CD4-positive, CD25-positive, alpha-beta regulatory T cell (primary cell): ENCODE results near the gene SAMD1. TPM values are rescaled to one million over a fixed set of nuclear protein-coding genes. Genes with fewer than 3 reads are reported as not detected.
"Not testable (repeated sequence)": the region's sequence is repeated elsewhere in the genome, so short reads cannot be mapped to it uniquely, and the experiment has no call there.

Experiments used
- ATAC-seq, 2 donors: fragments of 150-1000 bp; cut with Tn5 transposase; one replicate each; pipeline ENCODE4 v1.10.0; 2021; ENCODE audit warnings: low read depth in 2 of 2, moderate number of reproducible peaks in 2 of 2, moderate library complexity in 1 of 2
- DNase-seq, 3 donors: peaks; one replicate each; pipeline versions ENCODE4 v3.0.0 to v3.0.0-alpha.2; 2012 to 2022; ENCODE audit warnings: mixed read lengths in 1 of 3
- H3K27ac ChIP-seq: one replicate; pipeline ENCODE4 v1.7.0; 2013; ENCODE audit warnings: mild to moderate bottlenecking, low read length; ENCODE audit not compliant: insufficient read depth, poor library complexity, severe bottlenecking
- H3K27me3 ChIP-seq: one replicate; pipeline ENCODE4 v1.7.0; 2013; ENCODE audit warnings: low read length; ENCODE audit not compliant: control insufficient read depth, insufficient read depth
- H3K36me3 ChIP-seq: one replicate; pipeline ENCODE4 v1.7.0; 2013; ENCODE audit warnings: mild to moderate bottlenecking, low read length, moderate library complexity; ENCODE audit not compliant: control insufficient read depth, insufficient read depth
- H3K4me1 ChIP-seq: 2 replicates; pipeline ENCODE4 v1.7.0; 2013; ENCODE audit warnings: mild to moderate bottlenecking, low read length; ENCODE audit not compliant: insufficient read depth, control insufficient read depth, poor library complexity, severe bottlenecking
- H3K4me3 ChIP-seq: one replicate; pipeline ENCODE4 v1.7.0; 2013; ENCODE audit warnings: low read depth, mild to moderate bottlenecking, low read length, moderate library complexity
- H3K9me3 ChIP-seq, 2 experiments: 1 replicate in 1 of 2; 2 replicates in 1 of 2; pipeline ENCODE4 v1.7.0; 2013; ENCODE audit warnings: low read length in 2 of 2, mild to moderate bottlenecking in 1 of 2, moderate library complexity in 1 of 2; ENCODE audit not compliant: control insufficient read depth in 2 of 2
- H3K27ac Mint-ChIP-seq, 3 donors: one replicate each; pipeline ENCODE4 v1.8.0; 2020 to 2022; ENCODE audit warnings: mild to moderate bottlenecking in 3 of 3, mixed read lengths in 3 of 3, moderate library complexity in 2 of 3
- H3K27me3 Mint-ChIP-seq: one replicate; pipeline ENCODE4 v1.8.0; 2022; ENCODE audit warnings: mild to moderate bottlenecking, mixed read lengths
- H3K36me3 Mint-ChIP-seq: one replicate; pipeline ENCODE4 v1.8.0; 2020; ENCODE audit warnings: mixed read lengths
- H3K4me1 Mint-ChIP-seq, 4 donors: one replicate each; pipeline ENCODE4 v1.8.0; 2020 to 2022; ENCODE audit warnings: mixed read lengths in 4 of 4, mild to moderate bottlenecking in 1 of 4
- H3K4me3 Mint-ChIP-seq, 4 donors: one replicate each; pipeline ENCODE4 v1.8.0; 2020 to 2022; ENCODE audit warnings: mild to moderate bottlenecking in 4 of 4, mixed read lengths in 4 of 4, moderate library complexity in 3 of 4
- H3K9me3 Mint-ChIP-seq, 7 donors: one replicate each; pipeline ENCODE4 v1.8.0; 2020 to 2022; ENCODE audit warnings: mixed read lengths in 7 of 7, mild to moderate bottlenecking in 3 of 7, moderate library complexity in 2 of 7
- polyA plus RNA-seq, 4 donors: library from polyadenylated mRNA; unstranded; fragments of 300-500 nt; fragmentation: Illumina TruSeq; gene quantifications; one replicate each; pipeline ENCODE4 v1.2.3, GENCODE V29; 2021
- total RNA-seq: library from RNA; stranded (reverse); gene quantifications from one replicate; pipeline ENCODE4 v1.2.3, GENCODE V29; 2022

The SAMD1 gene
- total and polyA plus RNA-seq, 5 donors from 2014 or later: 0.80 to 24.1 (median 1.2) TPM

DNA sequence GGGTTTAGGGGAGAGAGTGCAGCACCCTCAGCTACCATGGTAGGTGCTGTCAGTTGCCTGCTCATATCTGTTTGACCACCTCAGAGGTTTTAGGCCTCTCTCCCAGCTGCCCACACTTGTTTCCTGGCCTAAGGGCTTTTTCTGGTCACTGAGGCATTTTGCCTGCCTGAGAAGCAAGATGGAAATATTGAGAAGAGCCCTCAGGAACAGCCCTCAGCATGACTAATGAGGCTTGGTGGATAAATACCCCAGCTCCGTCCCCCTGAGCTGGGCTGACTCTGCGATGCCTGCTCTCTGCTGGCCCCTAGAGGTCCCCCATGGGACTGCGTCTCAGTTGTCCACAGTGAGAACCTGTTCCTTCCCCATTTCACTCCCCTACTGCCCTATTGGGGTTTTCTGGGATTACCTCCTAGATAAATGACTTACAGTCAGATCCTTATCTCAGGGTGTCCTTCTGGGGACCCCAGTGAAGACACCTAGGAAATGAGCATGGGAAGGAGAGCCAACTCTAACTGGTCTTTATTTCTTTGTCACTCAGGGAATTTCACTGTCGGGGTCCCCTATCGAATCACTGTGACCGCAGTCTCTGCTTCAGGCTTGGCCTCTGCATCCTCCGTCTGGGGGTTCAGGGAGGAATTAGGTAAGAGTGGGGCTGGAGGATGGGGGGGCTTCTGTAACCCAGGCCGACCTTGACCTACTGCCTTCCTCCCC is 42.0 kb downstream of the SAMD1 start:
- peaks cover 0 to 3% (median 0%) of the 10 kb centered on the region in 7 donors for H3K9me3 Mint-ChIP-seq
- Histone ChIP-seq H3K4me3 (no peak overlapping the region), H3K27me3 (no peaks in the 10 kb centered on the region), H3K36me3 (peaks cover 65% of the 10 kb centered on the region), H3K27ac (no peak overlapping the region), H3K9me3 (no peaks in the 10 kb centered on the region), H3K4me1 (no peaks in the 10 kb centered on the region)
- peak; percentile 80 to 84 for ATAC-seq
- peak overlapping the region in 2 of 3 donors; percentile 73 to 74 for H3K27ac Mint-ChIP-seq
- H3K36me3 Mint-ChIP-seq: peaks cover 28% of the 10 kb centered on the region
- DNase-seq: peak; percentile 59 to 66 (median 59)
- H3K4me1 Mint-ChIP-seq: peaks cover 0 to 4% (median 0%) of the 10 kb centered on the region in 4 donors
- no peaks in the 10 kb centered on the region for H3K27me3 Mint-ChIP-seq
- peak overlapping the region in 1 of 4 donors; percentile 49 for H3K4me3 Mint-ChIP-seq

DNA sequence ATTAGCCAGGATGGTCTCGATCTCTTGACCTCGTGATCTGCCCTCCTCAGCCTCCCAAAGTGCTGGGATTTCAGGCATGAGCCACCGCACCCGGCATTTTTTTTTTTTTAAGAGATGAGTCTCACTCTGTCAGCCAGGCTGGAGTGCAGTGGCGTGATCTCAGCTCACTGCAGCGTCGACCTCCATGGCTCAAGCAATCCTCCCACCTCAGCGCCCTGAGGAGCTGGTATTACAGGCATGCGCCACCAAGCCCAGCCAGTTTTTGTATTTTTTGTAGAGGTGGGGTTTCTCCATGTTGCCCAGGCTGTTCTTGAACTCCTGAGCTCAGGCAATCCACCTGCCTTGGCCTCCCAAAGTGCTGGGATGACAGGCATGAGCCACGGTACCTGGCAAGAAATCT is 42.7 kb downstream of the SAMD1 start:
- not testable (repeated sequence) for DNase-seq, H3K4me3 ChIP-seq, H3K9me3 Mint-ChIP-seq, H3K9me3 ChIP-seq, H3K4me1 ChIP-seq, H3K27ac ChIP-seq, ATAC-seq, H3K4me3 Mint-ChIP-seq, H3K4me1 Mint-ChIP-seq, H3K27ac Mint-ChIP-seq, H3K27me3 ChIP-seq, H3K27me3 Mint-ChIP-seq
- peaks cover 66% of the 10 kb centered on the region for H3K36me3 ChIP-seq
- peaks cover 30% of the 10 kb centered on the region for H3K36me3 Mint-ChIP-seq

DNA sequence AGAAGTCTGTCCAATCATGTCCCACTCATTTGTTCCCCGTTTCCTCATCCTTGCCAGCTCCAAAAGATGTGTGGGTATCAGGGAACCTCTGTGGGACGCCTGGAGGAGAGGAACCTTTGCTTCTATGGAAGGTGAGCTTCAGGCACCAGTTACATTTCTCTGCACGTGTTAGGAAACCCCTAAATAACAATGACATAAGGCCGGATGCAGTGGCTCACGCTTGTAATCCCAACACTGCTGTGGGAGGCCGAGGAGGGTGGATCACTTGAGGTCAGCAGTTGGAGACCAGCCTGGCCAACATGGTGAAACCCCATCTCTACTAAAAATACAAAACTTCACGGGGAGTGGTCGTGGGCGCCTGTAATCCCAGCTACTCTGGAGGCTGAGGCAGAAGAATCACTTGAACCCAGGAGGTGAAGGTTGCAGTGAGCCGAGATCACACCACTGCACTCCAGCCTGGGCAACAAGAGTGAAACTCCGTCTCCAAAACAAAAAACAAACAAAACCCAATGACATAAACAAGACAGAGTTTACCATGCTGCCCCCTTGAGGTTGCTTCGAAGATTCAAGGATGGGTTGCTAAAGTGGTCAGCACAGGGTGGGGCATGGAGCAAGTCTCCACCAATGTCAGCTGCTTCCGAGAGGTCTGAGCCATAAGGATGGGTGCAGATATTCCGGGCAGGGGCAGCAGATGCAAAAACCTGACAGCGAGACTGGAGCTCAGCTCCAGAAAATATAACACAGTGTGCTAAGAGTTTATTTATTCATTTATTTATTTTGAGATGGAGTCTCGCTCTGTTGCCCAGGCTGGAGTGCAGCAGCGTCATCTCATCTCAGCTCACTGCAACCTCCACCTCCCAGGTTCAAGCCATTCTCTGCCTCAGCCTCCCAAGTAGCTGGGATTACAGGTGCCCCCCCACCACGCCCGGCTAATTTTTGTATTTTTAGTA is 47.6 kb downstream of the SAMD1 start:
- peak overlapping the region in 1 of 4 donors; percentile 35 for H3K4me3 Mint-ChIP-seq
- peaks cover 58% of the 10 kb centered on the region for H3K36me3 ChIP-seq
- not testable (repeated sequence) for H3K4me3 ChIP-seq, H3K9me3 Mint-ChIP-seq, H3K27me3 ChIP-seq, H3K9me3 ChIP-seq, H3K4me1 ChIP-seq, H3K27me3 Mint-ChIP-seq
- peak overlapping the region; percentile 37 for H3K27ac ChIP-seq
- H3K4me1 Mint-ChIP-seq: peaks cover 4 to 16% (median 7%) of the 10 kb centered on the region in 4 donors
- DNase-seq (peak; percentile 11 to 60 (median 36)), ATAC-seq (peak; percentile 37 to 39)
- peaks cover 18% of the 10 kb centered on the region for H3K36me3 Mint-ChIP-seq
- H3K27ac Mint-ChIP-seq: peak overlapping the region in 2 of 3 donors; percentile 87 to 89

DNA sequence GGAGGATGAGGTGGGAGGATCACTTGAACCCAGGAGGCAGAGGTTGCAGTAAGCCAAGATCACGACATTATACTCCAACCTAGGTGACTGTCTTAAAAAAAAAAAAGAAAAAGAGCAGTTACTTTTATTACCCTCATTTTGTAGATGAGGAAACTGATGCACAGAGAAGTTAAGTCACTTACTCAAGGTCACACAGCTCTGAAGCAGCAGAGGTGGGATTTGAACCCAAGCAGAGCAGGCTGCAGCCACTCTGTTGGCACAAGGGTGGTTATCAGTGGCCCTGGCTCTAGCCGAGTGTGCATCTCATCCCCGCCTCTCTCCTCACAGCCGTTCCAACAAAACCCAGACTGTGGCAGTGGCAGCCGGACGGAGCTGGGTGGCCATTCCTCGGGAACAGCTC is 51.4 kb downstream of the SAMD1 start:
- Mint-ChIP-seq H3K4me3 (no peak overlapping the region), H3K27me3 (no peaks in the 10 kb centered on the region), H3K27ac (no peak overlapping the region), H3K36me3 (peaks cover 25% of the 10 kb centered on the region), H3K9me3 (no peaks in the 10 kb centered on the region), H3K4me1 (peaks cover 6 to 38% (median 14%) of the 10 kb centered on the region in 4 donors)
- Histone ChIP-seq H3K27me3 (no peaks in the 10 kb centered on the region), H3K27ac (no peak overlapping the region), H3K4me3 (no peak overlapping the region), H3K4me1 (peaks cover 20% of the 10 kb centered on the region), H3K9me3 (no peaks in the 10 kb centered on the region), H3K36me3 (peaks cover 57% of the 10 kb centered on the region)
- no peak for ATAC-seq
- DNase-seq: no peak

Other genes with a start within 250 kb of the SAMD1 start
- gene NANOS3, start 213.6 kb downstream of the SAMD1 start, total RNA-seq: not detected
- gene NANOS3, start 213.6 kb downstream of the SAMD1 start, polyA plus RNA-seq: not detected
- 1.7 TPM for gene BRME1, start 184.6 kb downstream of the SAMD1 start, total RNA-seq
- gene BRME1, start 184.6 kb downstream of the SAMD1 start, polyA plus RNA-seq: under 1 TPM in 3 of 4 donors, not detected in 1; 0.24 to 0.63 (median 0.53) TPM
- 35.0 TPM for gene CC2D1A, start 184.6 kb downstream of the SAMD1 start, total RNA-seq
- 1 to 10 TPM; 3.7 to 4.9 (median 4.2) TPM for gene CC2D1A, start 184.6 kb downstream of the SAMD1 start, polyA plus RNA-seq
- not detected for gene PODNL1, start 152.3 kb downstream of the SAMD1 start, total RNA-seq
- under 1 TPM in 1 of 4 donors, not detected in 3; 0.52 TPM for gene PODNL1, start 152.3 kb downstream of the SAMD1 start, polyA plus RNA-seq
- 82.9 TPM for gene DCAF15, start 138.2 kb downstream of the SAMD1 start, total RNA-seq
- gene DCAF15, start 138.2 kb downstream of the SAMD1 start, polyA plus RNA-seq: 1 to 10 TPM; 5.3 to 7.5 (median 5.9) TPM
- gene RFX1, start 84.4 kb downstream of the SAMD1 start, total RNA-seq: 23.2 TPM
- 1 to 10 TPM in 2 of 4 donors, under 1 TPM in 2; 0.48 to 1.6 (median 0.83) TPM for gene RFX1, start 84.4 kb downstream of the SAMD1 start, polyA plus RNA-seq
- not detected for gene RLN3, start 62.6 kb downstream of the SAMD1 start, total RNA-seq
- under 1 TPM in 1 of 4 donors, not detected in 3; 0.55 TPM for gene RLN3, start 62.6 kb downstream of the SAMD1 start, polyA plus RNA-seq
- gene IL27RA, start 59.0 kb downstream of the SAMD1 start, total RNA-seq: 51.9 TPM
- 10 to 100 TPM; 71.2 to 78.4 (median 74.6) TPM for gene IL27RA, start 59.0 kb downstream of the SAMD1 start, polyA plus RNA-seq
- gene PALM3, start 28.7 kb downstream of the SAMD1 start, total RNA-seq: not detected
- gene PALM3, start 28.7 kb downstream of the SAMD1 start, polyA plus RNA-seq: not detected
- gene MISP3, start 18.0 kb downstream of the SAMD1 start, total RNA-seq: 0.91 TPM
- under 1 TPM in 3 of 4 donors, not detected in 1; 0.22 to 0.64 (median 0.44) TPM for gene MISP3, start 18.0 kb downstream of the SAMD1 start, polyA plus RNA-seq
- not detected for gene C19orf67, start 5.0 kb downstream of the SAMD1 start, total RNA-seq
- not detected for gene C19orf67, start 5.0 kb downstream of the SAMD1 start, polyA plus RNA-seq
- gene PRKACA, start 27.0 kb upstream of the SAMD1 start, total RNA-seq: 40.2 TPM
- 1 to 10 TPM in 2 of 4 donors, under 1 TPM in 2; 0.47 to 1.8 (median 1.00) TPM for gene PRKACA, start 27.0 kb upstream of the SAMD1 start, polyA plus RNA-seq
- 4.6 TPM for gene ASF1B, start 45.8 kb upstream of the SAMD1 start, total RNA-seq
- 10 to 100 TPM in 1 of 4 donors, 1 to 10 TPM in 3; 6.2 to 10.1 (median 8.7) TPM for gene ASF1B, start 45.8 kb upstream of the SAMD1 start, polyA plus RNA-seq
- gene ADGRL1, start 115.4 kb upstream of the SAMD1 start, total RNA-seq: 8.2 TPM
- under 1 TPM in 3 of 4 donors, not detected in 1; 0.21 to 0.40 (median 0.29) TPM for gene ADGRL1, start 115.4 kb upstream of the SAMD1 start, polyA plus RNA-seq